PC-3 (cell line): ENCODE measurements around the gene PTGES3L. TPM values are rescaled to one million over a fixed set of nuclear protein-coding genes. Genes with fewer than 3 reads are reported as not detected.

Source experiments
- ATAC-seq: fragments of 200-7000 bp; cut with Tn5 transposase; 2 replicates; pipeline ENCODE4 v1.9.1; 2020; ENCODE audit warnings: mild to moderate bottlenecking, moderate library complexity
- BruUV-seq: library from RNA; stranded (reverse); fragments of 400-500 nt; replicated peaks from 2 replicates; lab custom pipeline; 2021; lab: Mats Ljungman, UMichigan
- CTCF ChIA-PET: fragments of 300-600 bp; sonication (Branson Sonifier 250); formaldehyde crosslinking; loops from one replicate; lab custom pipeline; 2022; ENCODE audit warnings: antibody characterized with exemption; lab: Charles Lee
- POLR2A ChIA-PET: fragments of 300-600 bp; sonication (Branson Sonifier 250); formaldehyde crosslinking; loops from one replicate; lab custom pipeline; 2022; ENCODE audit warnings: antibody characterized with exemption; ENCODE audit not compliant: unreplicated experiment; lab: Charles Lee
- DNase-seq: peaks from one replicate; pipeline ENCODE4 v3.0.0-alpha.2; 2015
- H2AFZ ChIP-seq: fragments of 300-600 bp; sonication (generic); 2 replicates; pipeline ENCODE4 v1.6.0; 2016; ENCODE audit warnings: antibody characterized with exemption, low read length
- H3F3A ChIP-seq: fragments of 300-600 bp; sonication (generic); one replicate; pipeline ENCODE4 v1.6.0; 2017; ENCODE audit warnings: antibody characterized with exemption, low read length, control low read depth, mild to moderate bottlenecking; ENCODE audit not compliant: unreplicated experiment
- H3K27ac ChIP-seq: fragments of 300-600 bp; sonication (generic); 2 replicates; pipeline ENCODE4 v1.5.1; 2016; ENCODE audit warnings: mild to moderate bottlenecking, low read length
- H3K27me3 ChIP-seq: fragments of 300-600 bp; sonication (generic); 2 replicates; pipeline ENCODE4 v1.6.1; 2016; ENCODE audit warnings: low read length, mixed read lengths
- H3K36me3 ChIP-seq: fragments of 300-600 bp; sonication (generic); 2 replicates; pipeline ENCODE4 v1.6.1; 2016; ENCODE audit warnings: low read depth, mixed run types, low read length, mixed read lengths
- H3K4me1 ChIP-seq: fragments of 300-600 bp; sonication (generic); 2 replicates; pipeline ENCODE4 v1.5.1; 2016; ENCODE audit warnings: low read length; ENCODE audit not compliant: insufficient read depth
- H3K4me2 ChIP-seq: fragments of 300-600 bp; sonication (generic); 2 replicates; pipeline ENCODE4 v1.6.0; 2016; ENCODE audit warnings: low read length
- H3K4me3 ChIP-seq: fragments of 300-600 bp; sonication (generic); 2 replicates; pipeline ENCODE4 v1.5.1; 2016; ENCODE audit warnings: mild to moderate bottlenecking, low read length, mixed read lengths
- H3K79me2 ChIP-seq: fragments of 300-600 bp; sonication (generic); 2 replicates; pipeline ENCODE4 v1.6.1; 2017; ENCODE audit warnings: low read length, mixed read lengths
- H3K9ac ChIP-seq: fragments of 300-600 bp; sonication (generic); 2 replicates; pipeline ENCODE4 v1.6.0; 2016; ENCODE audit warnings: mild to moderate bottlenecking, low read length
- H3K9me2 ChIP-seq: fragments of 300-600 bp; sonication (generic); replicated peaks from 2 replicates; pipeline ENCODE4 v1.6.1; 2016; ENCODE audit warnings: mixed run types, low read length, mixed read lengths
- H3K9me3 ChIP-seq: fragments of 300-600 bp; sonication (generic); 2 replicates; pipeline ENCODE4 v1.6.1; 2016; ENCODE audit warnings: low read length, mixed read lengths
- H4K20me1 ChIP-seq: fragments of 300-600 bp; sonication (generic); 2 replicates; pipeline ENCODE4 v1.6.1; 2016; ENCODE audit warnings: low read length, mixed read lengths
- EZH2 ChIP-seq: fragments of 300-600 bp; sonication (generic); IDR thresholded peaks from one replicate; pipeline ENCODE4 v1.6.1; 2017; ENCODE audit warnings: antibody characterized with exemption, mild to moderate bottlenecking, low read length; ENCODE audit not compliant: unreplicated experiment
- EZH2phosphoT487 ChIP-seq: fragments of 300-600 bp; sonication (generic); IDR thresholded peaks from 2 replicates; pipeline ENCODE4 v1.6.1; 2018; ENCODE audit warnings: mild to moderate bottlenecking, antibody characterized with exemption, low read length, borderline replicate concordance
- intact Hi-C: fragments of 100-400 bp; cut with micrococcal nuclease; formaldehyde crosslinking; loops from 2 replicates; pipeline ENCODE4 v1.9.0; 2023
- total RNA-seq: library from RNA; depleted of rRNA; stranded (reverse); fragments of >200 nt; gene quantifications from 2 replicates; pipeline ENCODE4 v1.2.3, GENCODE V29; 2014; rRNA removed
- TF ChIP-seq, protein P1 (sequence below): fragments of 300-600 bp; sonication (generic); conservative IDR thresholded peaks from 2 replicates; pipeline ENCODE4 v1.5.1; 2017; ENCODE audit warnings: antibody characterized with exemption, low read depth, mild to moderate bottlenecking, low read length

The PTGES3L gene
- total RNA-seq, 1 experiment from 2014 or later = 0.55 TPM

DNA sequence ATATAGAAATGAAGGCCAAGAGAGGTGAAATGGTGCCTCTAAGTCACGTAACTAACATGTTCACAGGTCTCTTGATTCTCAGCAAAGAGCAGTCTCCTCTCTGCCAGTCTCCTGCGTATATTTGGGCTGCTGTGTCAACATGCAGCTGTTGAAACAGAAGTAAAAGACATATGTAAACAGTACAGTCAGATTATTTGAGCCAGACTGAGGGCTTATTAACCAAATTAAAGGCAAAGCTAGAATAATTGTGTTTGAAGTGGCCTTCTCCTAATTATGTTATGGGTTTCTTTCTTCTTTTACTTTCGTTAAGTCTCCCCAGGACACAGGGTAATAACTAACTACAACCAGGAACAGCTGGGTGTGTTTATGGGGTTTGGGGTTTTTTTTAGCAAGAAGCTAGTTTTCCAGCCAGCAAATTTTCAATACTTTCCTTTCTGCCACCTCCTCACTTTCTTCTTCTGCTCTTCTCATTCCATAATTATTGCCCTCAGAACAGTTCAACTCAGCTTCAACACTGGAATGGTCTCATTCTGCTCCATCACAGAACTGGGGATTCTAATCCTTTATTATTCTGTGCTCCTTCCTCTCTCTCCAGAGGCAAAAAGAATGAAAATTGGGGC is 60.9 kb downstream of the PTGES3L start:
- Histone ChIP-seq H3K9me3 (no peaks in the 10 kb centered on the region), H3K27ac (no peak overlapping the region), H4K20me1 (no peaks in the 10 kb centered on the region), H3K9ac (no peak overlapping the region), H3K4me1 (peaks cover 6% of the 10 kb centered on the region), H3K79me2 (no peaks in the 10 kb centered on the region), H3F3A (no peaks in the 10 kb centered on the region), H3K27me3 (no peaks in the 10 kb centered on the region), H2AFZ (0 out of 2 replicates have a peak overlapping the region, but pooled peaks have one; percentile 45), H3K4me2 (0 out of 2 replicates have a peak overlapping the region, but pooled peaks have one; percentile 26), H3K36me3 (no peaks in the 10 kb centered on the region), H3K9me2 (no peaks in the 10 kb centered on the region), H3K4me3 (no peak overlapping the region)
- DNase-seq = no peak
- ChIA-PET CTCF (no interaction called here), POLR2A (no interaction called here)
- TF ChIP-seq EZH2 (no peak), EZH2phosphoT487 (no peak)
- TF ChIP-seq, protein P1, sequence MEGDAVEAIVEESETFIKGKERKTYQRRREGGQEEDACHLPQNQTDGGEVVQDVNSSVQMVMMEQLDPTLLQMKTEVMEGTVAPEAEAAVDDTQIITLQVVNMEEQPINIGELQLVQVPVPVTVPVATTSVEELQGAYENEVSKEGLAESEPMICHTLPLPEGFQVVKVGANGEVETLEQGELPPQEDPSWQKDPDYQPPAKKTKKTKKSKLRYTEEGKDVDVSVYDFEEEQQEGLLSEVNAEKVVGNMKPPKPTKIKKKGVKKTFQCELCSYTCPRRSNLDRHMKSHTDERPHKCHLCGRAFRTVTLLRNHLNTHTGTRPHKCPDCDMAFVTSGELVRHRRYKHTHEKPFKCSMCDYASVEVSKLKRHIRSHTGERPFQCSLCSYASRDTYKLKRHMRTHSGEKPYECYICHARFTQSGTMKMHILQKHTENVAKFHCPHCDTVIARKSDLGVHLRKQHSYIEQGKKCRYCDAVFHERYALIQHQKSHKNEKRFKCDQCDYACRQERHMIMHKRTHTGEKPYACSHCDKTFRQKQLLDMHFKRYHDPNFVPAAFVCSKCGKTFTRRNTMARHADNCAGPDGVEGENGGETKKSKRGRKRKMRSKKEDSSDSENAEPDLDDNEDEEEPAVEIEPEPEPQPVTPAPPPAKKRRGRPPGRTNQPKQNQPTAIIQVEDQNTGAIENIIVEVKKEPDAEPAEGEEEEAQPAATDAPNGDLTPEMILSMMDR = no peak
- intact Hi-C loops = no loop called here
- peak; percentile 78 for ATAC-seq
- BruUV-seq = no TSS peak

Other genes starting within 250 kb of the PTGES3L start
- gene EZH1, start 235.0 kb downstream of the PTGES3L start, total RNA-seq = 5.8 and 13.7 TPM in 2 replicates
- not detected in 2 replicates for gene RAMP2, start 218.9 kb downstream of the PTGES3L start, total RNA-seq
- gene VPS25, start 206.6 kb downstream of the PTGES3L start, total RNA-seq = 56.7 and 62.0 TPM in 2 replicates
- 13.0 and 17.4 TPM in 2 replicates for gene WNK4, start 199.5 kb downstream of the PTGES3L start, total RNA-seq
- gene COA3, start 181.4 kb downstream of the PTGES3L start, total RNA-seq = 44.6 and 49.6 TPM in 2 replicates
- not detected in 2 replicates for gene CNTD1, start 181.2 kb downstream of the PTGES3L start, total RNA-seq
- gene BECN1, start 155.8 kb downstream of the PTGES3L start, total RNA-seq = 84.0 and 93.7 TPM in 2 replicates
- 107 and 123 TPM in 2 replicates for gene PSME3, start 146.7 kb downstream of the PTGES3L start, total RNA-seq
- gene AOC2, start 135.5 kb downstream of the PTGES3L start, total RNA-seq = 0.63 and 1.4 TPM in 2 replicates
- 0.26 and 0.35 TPM in 2 replicates for gene AOC3, start 128.9 kb downstream of the PTGES3L start, total RNA-seq
- not detected in 2 replicates for gene G6PC1, start 79.3 kb downstream of the PTGES3L start, total RNA-seq
- 32.5 and 34.7 TPM in 2 replicates for gene AARSD1, start 15.6 kb downstream of the PTGES3L start, total RNA-seq
- 9.5 and 15.6 TPM in 2 replicates for gene RUNDC1, start 485 bp upstream of the PTGES3L start, total RNA-seq
- gene RPL27, start 18.3 kb upstream of the PTGES3L start, total RNA-seq = 667 and 784 TPM in 2 replicates
- 8.7 and 12.3 TPM in 2 replicates for gene IFI35, start 26.7 kb upstream of the PTGES3L start, total RNA-seq
- gene VAT1, start 42.3 kb upstream of the PTGES3L start, total RNA-seq = 62.4 and 68.1 TPM in 2 replicates
- gene RND2, start 45.2 kb upstream of the PTGES3L start, total RNA-seq = 0.12 and 0.29 TPM in 2 replicates
- gene BRCA1, start 145.3 kb upstream of the PTGES3L start, total RNA-seq = 31.8 and 36.3 TPM in 2 replicates
- 24.1 and 30.0 TPM in 2 replicates for gene NBR1, start 191.1 kb upstream of the PTGES3L start, total RNA-seq
- not detected in 2 replicates for gene TMEM106A, start 231.8 kb upstream of the PTGES3L start, total RNA-seq
- not detected in 2 replicates for gene CCDC200, start 248.5 kb upstream of the PTGES3L start, total RNA-seq